Heart right ventricle (tissue), 16 donors: ENCODE data around the gene NSD2. TPM values are rescaled to one million over a fixed set of nuclear protein-coding genes. Genes with fewer than 3 reads are reported as not detected.
"Not testable (repeated sequence)": the region's sequence is repeated elsewhere in the genome, so short reads cannot be mapped to it uniquely, and the experiment has no call there.

Experiments
- ATAC-seq, 8 donors: fragments of 200-7000 bp; cut with Tn5 transposase; one replicate each; pipeline ENCODE4 v1.9.1; 2020; ENCODE audit warnings: mild to moderate bottlenecking in 8 of 8, moderate library complexity in 8 of 8, moderate number of reproducible peaks in 1 of 8
- DNase-seq, 2 donors: peaks; one replicate each; pipeline ENCODE4 v3.0.0-alpha.2; 2020
- H3K27ac ChIP-seq, 10 donors: fragments of 200-600 bp; sonication (generic) in 2 of 10; one replicate each; pipeline versions ENCODE4 v1.5.0 to v1.8.0; 2020 to 2022; ENCODE audit warnings: mild to moderate bottlenecking in 3 of 10
- H3K27me3 ChIP-seq, 7 donors: fragments of 200-600 bp; one replicate each; pipeline ENCODE4 v1.8.0; 2021 to 2022; ENCODE audit warnings: mild to moderate bottlenecking in 2 of 7
- H3K36me3 ChIP-seq, 9 donors: fragments of 200-600 bp; sonication (generic) in 1 of 9; one replicate each; pipeline versions ENCODE4 v1.5.0 to v1.8.0; 2020 to 2022; ENCODE audit warnings: mild to moderate bottlenecking in 2 of 9
- H3K4me1 ChIP-seq, 9 donors: fragments of 200-600 bp; sonication (generic) in 1 of 9; one replicate each; pipeline versions ENCODE4 v1.5.0 to v1.8.0; 2020 to 2022; ENCODE audit warnings: mild to moderate bottlenecking in 4 of 9
- H3K4me3 ChIP-seq, 10 donors: fragments of 200-600 bp; sonication (generic) in 2 of 10; one replicate each; pipeline versions ENCODE4 v1.5.0 to v1.8.0; 2020 to 2022; ENCODE audit warnings: mild to moderate bottlenecking in 7 of 10, moderate library complexity in 2 of 10
- H3K9me3 ChIP-seq, 11 donors: fragments of 200-600 bp in 10 of 11; sonication (generic) in 2 of 11; one replicate each; pipeline versions ENCODE4 v1.5.0 to v1.8.0; 2013 to 2022; ENCODE audit warnings: mild to moderate bottlenecking in 2 of 11, control low read depth in 1 of 11, moderate library complexity in 1 of 11
- CTCF ChIP-seq, 9 donors: fragments of 200-600 bp; sonication (generic) in 2 of 9; IDR thresholded peaks; one replicate each; pipeline versions ENCODE4 v1.5.0 to v1.8.0; 2021 to 2022; ENCODE audit warnings: antibody characterized with exemption in 9 of 9, mild to moderate bottlenecking in 5 of 9, moderate library complexity in 1 of 9
- WGBS, 2 donors: extraction: QIAGEN DNeasy Blood & Tissue Kit; methylation state at CpG; one replicate each; pipeline ENCODE4 v1.1.7; 2013; ENCODE audit warnings: inconsistent platforms in 1 of 2; 5-methylcytosine and 5-hydroxymethylcytosine counted together
- intact Hi-C, 10 donors: fragments of 100-400 bp; cut with DNase I; formaldehyde crosslinking; loops; one replicate each; pipeline versions ENCODE4 v1.11.1 to v1.14.2; 2022
- microRNA-seq, 2 donors: library from miRNA; unstranded; fragments of <30 nt; microRNA quantifications; one replicate each; pipeline ENCODE4 v1.2.0, GENCODE V29; 2021
- polyA plus RNA-seq, 2 donors: library from polyadenylated mRNA; stranded (reverse); fragments of 200-250 nt; gene quantifications; one replicate each; pipeline ENCODE4 v1.2.3, GENCODE V29; 2013
- total RNA-seq, 10 donors: library from RNA; stranded (reverse); fragmentation: NEBNext Ultra II Directional in 3 of 10; extraction: Animal tissue kit (Norgen Biotek cat#: 25700) in 3 of 10; gene quantifications; one replicate each; pipeline versions ENCODE4 v1.2.1 to v1.2.4, GENCODE V29; 2021 to 2023
- donor health status: Arrhythmogenic right ventricular cardiomyopathy.
- donor health status: ischemic (EF 13 %, LVEDD 7.1; RV severe dilation, severe dysfunction).
- donor health status: healthy with polysubstance abuse.
- donor health status: DM: no; HTN: yes; CAD: no.
- donor health status: DM: no; HTN: no; CAD: no.
- donor health status: ischemic (EF 25% LVEDD 6.9; RV normal size, moderate dysfunction).
- donor health status: ischemic (EF 25% LVEDD 5.7; RV mildly dilated, moderate dysfunction).
- donor health status: healthy.
- donor health status: DM: yes; HTN: yes; CAD: no.
- donor health status: Ischemic cardiomyopathy.
- donor health status: ischemic (EF 35%, LVEDD 5.7; RV mildly dilated, moderate dysfunction).
- donor health status: nonischemic (EF 11% LVEDD 7.7; RV severe dilation, severe dysfunction).
- donor health status: DM: yes; HTN: yes; CAD: no.
- donor health status: PGD.
- donor health status: ischemic (EF 29% LVEDD 5.4; RV normal size, mild dysfunction).
- donor health status: nonischemic (EF 23%, LVEDD 6.1; RV moderate dilation, normal function).

Gene NSD2
- total and polyA plus RNA-seq, 12 donors: 7.7 to 64.4 (median 44.5) TPM

- peaks cover 0 to 5% (median 0%) of the 10 kb centered on the region in 11 donors for H3K9me3 ChIP-seq
- H3K4me1 ChIP-seq: peaks cover 0 to 9% (median 6%) of the 10 kb centered on the region in 9 donors
- TF ChIP-seq CTCF (IDR thresholded peaks at IDR 0.05): no peak
- peaks cover 0 to 65% (median 13%) of the 10 kb centered on the region in 7 donors for H3K27me3 ChIP-seq
- no peaks in the 10 kb centered on the region for H3K36me3 ChIP-seq
- no peak for DNase-seq
- H3K4me3 ChIP-seq: no peak overlapping the region
- intact Hi-C loops: no loop called here
- no peak for ATAC-seq
- H3K27ac ChIP-seq: no peak overlapping the region
Observed at GRCh38 chr4:2024683-2025082, 153.5 kb downstream of the NSD2 start.

GRCh38 chr4:2025817-2026216 is 154.6 kb downstream of the NSD2 start:
- H3K4me1 ChIP-seq: peaks cover 0 to 9% (median 6%) of the 10 kb centered on the region in 9 donors
- H3K27ac ChIP-seq: no peak overlapping the region
- peaks cover 0 to 8% (median 0%) of the 10 kb centered on the region in 11 donors for H3K9me3 ChIP-seq
- intact Hi-C loops: no loop called here
- no peaks in the 10 kb centered on the region for H3K36me3 ChIP-seq
- DNase-seq (no peak), ATAC-seq (no peak)
- H3K27me3 ChIP-seq: peaks cover 0 to 64% (median 20%) of the 10 kb centered on the region in 7 donors
- H3K4me3 ChIP-seq: no peak overlapping the region
- TF ChIP-seq CTCF (IDR thresholded peaks at IDR 0.05): no peak

- WGBS, 2 donors: 89 to 91% methylated on average over 4 of the region's 4 CpGs
- H3K4me1 ChIP-seq, H3K4me3 ChIP-seq, H3K36me3 ChIP-seq, intact Hi-C loops, DNase-seq, H3K27ac ChIP-seq, ATAC-seq: not testable (repeated sequence)
- H3K27me3 ChIP-seq: peaks cover 0 to 57% (median 16%) of the 10 kb centered on the region in 7 donors
- peaks cover 0 to 10% (median 0%) of the 10 kb centered on the region in 11 donors for H3K9me3 ChIP-seq
Observed at GRCh38 chr4:2027120-2027519, 155.9 kb downstream of the NSD2 start.

- H3K36me3 ChIP-seq, intact Hi-C loops, H3K27ac ChIP-seq, H3K4me3 ChIP-seq, ATAC-seq, H3K4me1 ChIP-seq, DNase-seq: not testable (repeated sequence)
- H3K27me3 ChIP-seq: peaks cover 0 to 46% (median 10%) of the 10 kb centered on the region in 7 donors
- H3K9me3 ChIP-seq: peaks cover 0 to 14% (median 0%) of the 10 kb centered on the region in 11 donors
Observed at GRCh38 chr4:2031161-2031560, 160.0 kb downstream of the NSD2 start.

Small RNA genes lying within 50 kb of the gene (microRNA-seq; reads per million reads assigned to microRNA genes)
- gene MIR943: 0 reads per million in 2 donors

Other genes starting within 250 kb of the NSD2 start
- 1 to 10 TPM in 3 of 10 donors, under 1 TPM in 7; 0.24 to 1.5 (median 0.70) TPM for gene FAM53A, start 187.1 kb upstream of the NSD2 start, total RNA-seq
- under 1 TPM; 0.73 to 0.97 TPM for gene FAM53A, start 187.1 kb upstream of the NSD2 start, polyA plus RNA-seq
- gene SLBP, start 159.1 kb upstream of the NSD2 start, total RNA-seq: 10 to 100 TPM; 10.9 to 17.7 (median 12.8) TPM
- 10 to 100 TPM; 11.2 to 16.2 TPM for gene SLBP, start 159.1 kb upstream of the NSD2 start, polyA plus RNA-seq
- 10 to 100 TPM; 28.1 to 45.6 (median 34.3) TPM for gene TMEM129, start 150.1 kb upstream of the NSD2 start, total RNA-seq
- 10 to 100 TPM; 28.6 to 33.0 TPM for gene TMEM129, start 150.1 kb upstream of the NSD2 start, polyA plus RNA-seq
- 10 to 100 TPM in 2 of 10 donors, 1 to 10 TPM in 8; 2.3 to 15.6 (median 3.9) TPM for gene TACC3, start 149.9 kb upstream of the NSD2 start, total RNA-seq
- 10 to 100 TPM in 1 of 2 donors, 1 to 10 TPM in 1; 6.0 to 16.2 TPM for gene TACC3, start 149.9 kb upstream of the NSD2 start, polyA plus RNA-seq
- 1 to 10 TPM; 1.2 to 5.3 (median 2.4) TPM for gene FGFR3, start 78.1 kb upstream of the NSD2 start, total RNA-seq
- 1 to 10 TPM; 1.3 to 6.6 TPM for gene FGFR3, start 78.1 kb upstream of the NSD2 start, polyA plus RNA-seq
- gene LETM1, start 15.2 kb upstream of the NSD2 start, total RNA-seq: 10 to 100 TPM; 35.3 to 53.1 (median 42.6) TPM
- gene LETM1, start 15.2 kb upstream of the NSD2 start, polyA plus RNA-seq: 10 to 100 TPM; 23.4 to 23.8 TPM
- 10 to 100 TPM in 7 of 10 donors, 1 to 10 TPM in 3; 8.8 to 14.1 (median 10.6) TPM for gene NELFA, start 137.6 kb downstream of the NSD2 start, total RNA-seq
- gene NELFA, start 137.6 kb downstream of the NSD2 start, polyA plus RNA-seq: 10 to 100 TPM; 11.5 to 19.7 TPM
- 1 to 10 TPM in 1 of 10 donors, under 1 TPM in 9; 0.12 to 1.4 (median 0.43) TPM for gene NAT8L, start 187.9 kb downstream of the NSD2 start, total RNA-seq
- gene NAT8L, start 187.9 kb downstream of the NSD2 start, polyA plus RNA-seq: under 1 TPM; 0.19 to 0.29 TPM